Glutamatergic neuron (in vitro differentiated cells): ENCODE results near the gene SMARCC1. TPM values are rescaled to one million over a fixed set of nuclear protein-coding genes. Genes with fewer than 3 reads are reported as not detected.
A peak's percentile ranks its signal among the peaks of the same experiment; 100 is the strongest.

Source experiments
- DNase-seq: peaks from one replicate; pipeline ENCODE4 v3.0.0; 2022
- H3K27ac Mint-ChIP-seq: one replicate; pipeline ENCODE4 v1.8.0; 2020; ENCODE audit warnings: mild to moderate bottlenecking, mixed read lengths, inconsistent platforms; ENCODE audit not compliant: unreplicated experiment
- H3K27me3 Mint-ChIP-seq: one replicate; pipeline ENCODE4 v1.8.0; 2020; ENCODE audit warnings: mild to moderate bottlenecking, moderate library complexity, mixed read lengths, inconsistent platforms; ENCODE audit not compliant: unreplicated experiment
- H3K36me3 Mint-ChIP-seq: one replicate; pipeline ENCODE4 v1.8.0; 2020; ENCODE audit warnings: mild to moderate bottlenecking, mixed read lengths, inconsistent platforms; ENCODE audit not compliant: unreplicated experiment
- H3K4me1 Mint-ChIP-seq: one replicate; pipeline ENCODE4 v1.8.0; 2020; ENCODE audit warnings: mild to moderate bottlenecking, low read depth, mixed read lengths, inconsistent platforms; ENCODE audit not compliant: unreplicated experiment
- H3K4me3 Mint-ChIP-seq: one replicate; pipeline ENCODE4 v1.8.0; 2020; ENCODE audit warnings: mild to moderate bottlenecking, mixed read lengths, inconsistent platforms; ENCODE audit not compliant: unreplicated experiment
- H3K9me3 Mint-ChIP-seq: one replicate; pipeline ENCODE4 v1.8.0; 2020; ENCODE audit warnings: mild to moderate bottlenecking, moderate library complexity, mixed read lengths, inconsistent platforms; ENCODE audit not compliant: unreplicated experiment
- CTCF ChIP-seq: fragments of 200-600 bp; sonication (generic); IDR thresholded peaks from one replicate; pipeline ENCODE4 v1.5.0; 2021; ENCODE audit not compliant: partially characterized antibody, unreplicated experiment
- total RNA-seq: library from RNA; stranded (reverse); fragmentation: NEBNext Ultra II Directional; extraction: Animal tissue kit (Norgen Biotek cat#: 25700); gene quantifications from one replicate; pipeline ENCODE4 v1.2.1, GENCODE V29; 2021; ENCODE audit not compliant: unreplicated experiment

SMARCC1 gene
- total RNA-seq, 1 donor from 2014 or later, result 196 TPM

- H3K9me3 Mint-ChIP-seq, result peaks cover 6% of the 10 kb centered on the region
- TF ChIP-seq CTCF, result no peak
- no peaks in the 10 kb centered on the region for H3K36me3 Mint-ChIP-seq
- no peak for DNase-seq
- H3K4me1 Mint-ChIP-seq, result peaks cover 22% of the 10 kb centered on the region
- peak overlapping the region; percentile 6 for H3K4me3 Mint-ChIP-seq
- H3K27me3 Mint-ChIP-seq, result peaks cover 3% of the 10 kb centered on the region
- H3K27ac Mint-ChIP-seq, result no peak overlapping the region
Measured at GRCh38 chr3:47573190-47574172, 208.2 kb downstream of the SMARCC1 start.

GRCh38 chr3:47571391-47572175 lies 210.1 kb downstream of the SMARCC1 start:
- TF ChIP-seq CTCF, result no peak
- Mint-ChIP-seq H3K27me3 (peaks cover 2% of the 10 kb centered on the region), H3K4me1 (peaks cover 22% of the 10 kb centered on the region), H3K36me3 (no peaks in the 10 kb centered on the region), H3K27ac (peak overlapping the region; percentile 60), H3K9me3 (peaks cover 6% of the 10 kb centered on the region), H3K4me3 (no peak overlapping the region)
- peak; percentile 69 for DNase-seq

GRCh38 chr3:47568901-47569300 lies 212.8 kb downstream of the SMARCC1 start:
- Mint-ChIP-seq H3K4me1 (peaks cover 22% of the 10 kb centered on the region), H3K27ac (no peak overlapping the region), H3K9me3 (peaks cover 4% of the 10 kb centered on the region), H3K27me3 (peaks cover 4% of the 10 kb centered on the region), H3K4me3 (no peak overlapping the region), H3K36me3 (no peaks in the 10 kb centered on the region)
- TF ChIP-seq CTCF, result no peak
- no peak for DNase-seq

- TF ChIP-seq CTCF, result no peak
- Mint-ChIP-seq H3K4me1 (peaks cover 9% of the 10 kb centered on the region), H3K9me3 (peaks cover 1% of the 10 kb centered on the region), H3K27ac (no peak overlapping the region), H3K36me3 (no peaks in the 10 kb centered on the region), H3K27me3 (peaks cover 3% of the 10 kb centered on the region), H3K4me3 (no peak overlapping the region)
- DNase-seq, result no peak
Measured at GRCh38 chr3:47567149-47567548, 214.5 kb downstream of the SMARCC1 start.
